ENCODE measurements around the gene PWP2.
A peak's percentile ranks its signal among the peaks of the same experiment; 100 is the strongest.

PWP2 gene

GRCh38 chr21:44072111-44072510, 35.1 kb upstream of the PWP2 start (continued):
- no peak for TF ChIP-seq ZNF701 (tag by site-specific recombination; IDR thresholded peaks at IDR 0.05)
- no peak for TF ChIP-seq ZNF558 (tag by site-specific recombination; IDR thresholded peaks at IDR 0.05)
- no peak for TF ChIP-seq SP2 (tag by site-specific recombination; IDR thresholded peaks at IDR 0.05)
- TF ChIP-seq ZNF169 (tag by site-specific recombination; IDR thresholded peaks at IDR 0.05): no peak
- TF ChIP-seq ZNF514 (tag by site-specific recombination; IDR thresholded peaks at IDR 0.05): no peak
- no peak for TF ChIP-seq ZNF404 (tag by site-specific recombination; IDR thresholded peaks at IDR 0.05)
- no peak for TF ChIP-seq ZNF548 (tag by site-specific recombination; IDR thresholded peaks at IDR 0.05)
- TF ChIP-seq ZNF274 (IDR thresholded peaks at IDR 0.05; ENCODE audit: low read length): no peak
- no peak for TF ChIP-seq ZNF274 (tag by site-specific recombination; IDR thresholded peaks at IDR 0.05; ENCODE audit: borderline replicate concordance)
- no peak for TF ChIP-seq WT1 (tag by site-specific recombination; IDR thresholded peaks at IDR 0.05)

- H3K27ac ChIP-seq (ENCODE audit: extremely low read depth, low read depth, low read length): no peak overlapping the region
- H3K36me3 ChIP-seq (ENCODE audit: control insufficient read depth in 2 of 2, insufficient read depth in 1 of 2, low read length in 2 of 2): peaks cover 42 to 74% of the 10 kb centered on the region in 2 experiments
- H3K4me1 ChIP-seq (ENCODE audit: control insufficient read depth, insufficient read depth, low read length): no peaks in the 10 kb centered on the region
- TF ChIP-seq PBX3 (CRISPR knock-in tag; IDR thresholded peaks at IDR 0.05): no peak
- TF ChIP-seq BCL6B (tag by site-specific recombination; IDR thresholded peaks at IDR 0.05): no peak
- no peak for TF ChIP-seq ZNF837 (tag by site-specific recombination; IDR thresholded peaks at IDR 0.05)
- TF ChIP-seq ZNF184 (tag by site-specific recombination; IDR thresholded peaks at IDR 0.05): no peak
- no peak for TF ChIP-seq ZNF529 (tag by site-specific recombination; IDR thresholded peaks at IDR 0.05; ENCODE audit: insufficient replicate concordance)
- TF ChIP-seq YY1 (tag by site-specific recombination; IDR thresholded peaks at IDR 0.05): no peak
- CTCF ChIA-PET: interaction anchor here (0.6 kb wide), 1 partner anchor 526 kb away, joined by 3 read pairs; no protein-coding TSS in a partner anchor
- no peaks in the 10 kb centered on the region for H3K9me3 ChIP-seq (ENCODE audit: control insufficient read depth, insufficient read depth, low read depth, low read length)
- H3K4me3 ChIP-seq (ENCODE audit: low read depth, low read length): no peak overlapping the region
- POLR2A ChIA-PET: no interaction called here
Observed at GRCh38 chr21:44074315-44074958, 32.8 kb upstream of the PWP2 start.

GRCh38 chr21:44076316-44076715, 30.9 kb upstream of the PWP2 start:
- Histone ChIP-seq H3K4me3 (ENCODE audit: low read depth, low read length) (no peak overlapping the region), H3K36me3 (ENCODE audit: control insufficient read depth in 2 of 2, insufficient read depth in 1 of 2, low read length in 2 of 2) (peaks cover 56 to 80% of the 10 kb centered on the region in 2 experiments), H3K9me3 (ENCODE audit: control insufficient read depth, insufficient read depth, low read depth, low read length) (no peaks in the 10 kb centered on the region), H3K27ac (ENCODE audit: extremely low read depth, low read depth, low read length) (no peak overlapping the region), H3K4me1 (ENCODE audit: control insufficient read depth, insufficient read depth, low read length) (no peaks in the 10 kb centered on the region)
- ChIA-PET POLR2A (no interaction called here), CTCF (no interaction called here)
- TF ChIP-seq ZNF580 (tag by site-specific recombination; IDR thresholded peaks at IDR 0.05) (no peak), OVOL3 (tag by site-specific recombination; IDR thresholded peaks at IDR 0.05) (no peak), ZNF311 (tag by site-specific recombination; IDR thresholded peaks at IDR 0.05; ENCODE audit: borderline replicate concordance) (no peak), ATF2 (tag by site-specific recombination; IDR thresholded peaks at IDR 0.05; ENCODE audit: low read depth) (peak; percentile 20; the same call in 1 of the 2 replicates)

Data from HEK293 (cell line).